Measurements from ENCODE around the gene SCN2B.

SCN2B gene

DNA sequence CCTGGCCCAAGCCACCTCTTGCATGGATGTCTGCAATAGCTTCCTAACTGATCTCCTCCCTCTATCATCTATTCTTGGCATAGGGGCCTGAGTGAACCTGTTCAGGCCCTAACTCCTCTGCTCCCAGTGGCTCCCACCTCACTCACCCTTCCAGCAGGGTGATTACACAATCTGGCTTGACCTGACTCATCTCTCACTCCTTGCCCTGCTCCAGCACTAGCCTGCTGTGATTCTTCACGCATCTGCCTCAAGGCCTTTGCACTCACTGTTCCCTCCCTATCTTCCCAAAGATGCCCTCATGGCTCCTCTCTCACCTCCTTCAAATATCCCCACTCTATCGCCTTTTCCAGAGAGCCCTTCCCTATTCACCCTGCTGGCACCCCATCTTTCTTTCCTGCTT, 34.4 kb downstream of the SCN2B start:
- H3K4me3 ChIP-seq (ENCODE audit: low read depth, low read length), result no peak overlapping the region

DNA sequence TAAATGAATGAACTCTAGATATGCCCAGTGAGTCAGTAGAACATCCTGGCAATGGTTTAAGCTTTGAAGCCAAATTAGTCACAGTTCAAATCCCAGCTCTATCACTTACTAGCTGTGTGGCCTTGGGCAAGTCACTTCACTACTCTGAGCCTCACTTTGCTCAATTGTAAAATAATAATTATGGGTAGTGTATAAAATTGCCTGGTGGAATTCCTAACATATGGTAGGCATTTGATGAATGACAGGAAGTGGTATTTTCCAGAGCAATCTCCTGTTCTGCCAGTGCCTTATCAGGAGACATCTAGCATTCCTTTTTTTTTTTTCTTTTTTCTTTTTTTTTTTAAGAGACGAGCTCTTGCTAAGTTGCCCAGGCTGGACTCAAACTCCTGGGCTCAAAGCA, 36.9 kb downstream of the SCN2B start:
- DNase-seq (ENCODE audit: low read depth), result no peak
- no peak overlapping the region for H3K4me3 ChIP-seq (ENCODE audit: low read depth, low read length)

More for the DNA sequence above, 34.4 kb downstream of the SCN2B start:
- no peak for DNase-seq (ENCODE audit: low read depth)

DNA sequence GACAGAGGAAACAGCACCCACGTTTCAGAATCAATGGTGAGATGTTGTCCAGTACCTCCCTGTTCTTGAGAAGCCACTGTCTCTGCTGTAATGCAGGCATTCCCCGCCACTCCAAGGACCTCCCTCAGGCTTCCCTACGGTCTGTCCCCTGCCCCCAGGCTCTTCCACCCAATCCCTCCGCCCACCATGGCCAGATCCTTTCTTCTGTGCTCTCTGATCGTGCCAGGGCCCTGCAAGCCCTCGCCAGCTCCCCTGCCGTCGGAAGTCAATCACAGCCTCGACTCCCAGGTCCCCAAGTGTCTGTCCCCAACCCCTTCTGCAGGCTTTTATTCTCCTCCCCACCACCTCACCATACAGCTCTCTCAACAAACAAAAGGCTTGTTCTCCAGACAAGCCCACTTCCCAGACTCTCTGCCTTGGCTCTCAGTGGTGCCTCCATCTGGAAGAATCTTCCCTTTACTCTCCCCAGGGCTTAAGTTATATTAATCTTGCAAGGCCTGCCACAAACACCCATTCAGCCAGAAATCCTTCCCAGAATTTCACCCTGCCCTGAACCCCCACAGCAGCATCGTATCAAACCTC, 37.5 kb downstream of the SCN2B start:
- DNase-seq (ENCODE audit: low read depth), result no peak

DNA sequence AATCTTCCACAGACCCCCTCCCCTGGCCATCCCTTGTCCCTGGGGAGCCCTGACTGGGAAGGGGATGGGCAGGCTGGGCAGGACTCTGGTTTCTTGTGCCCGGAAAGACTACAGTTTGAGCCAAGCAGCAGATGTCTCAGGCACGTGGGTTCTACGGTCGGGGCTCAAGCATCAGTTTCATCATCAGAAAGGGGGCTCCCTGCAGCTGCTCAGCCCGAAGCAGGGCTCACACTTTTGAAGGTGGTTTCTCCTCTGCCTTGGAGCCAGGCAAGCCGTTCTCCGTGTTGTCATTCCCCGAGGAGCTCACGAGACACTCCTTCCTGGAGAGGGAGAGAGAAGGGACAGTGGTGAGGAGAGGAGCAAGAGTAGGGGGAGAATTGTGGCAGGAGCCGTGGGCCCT, 39.6 kb downstream of the SCN2B start:
- no peak for DNase-seq (ENCODE audit: low read depth)
- no peak overlapping the region for H3K4me3 ChIP-seq (ENCODE audit: low read depth, low read length)

More for the DNA sequence above, 37.5 kb downstream of the SCN2B start:
- H3K4me3 ChIP-seq (ENCODE audit: low read depth, low read length), result no peak overlapping the region

DNA sequence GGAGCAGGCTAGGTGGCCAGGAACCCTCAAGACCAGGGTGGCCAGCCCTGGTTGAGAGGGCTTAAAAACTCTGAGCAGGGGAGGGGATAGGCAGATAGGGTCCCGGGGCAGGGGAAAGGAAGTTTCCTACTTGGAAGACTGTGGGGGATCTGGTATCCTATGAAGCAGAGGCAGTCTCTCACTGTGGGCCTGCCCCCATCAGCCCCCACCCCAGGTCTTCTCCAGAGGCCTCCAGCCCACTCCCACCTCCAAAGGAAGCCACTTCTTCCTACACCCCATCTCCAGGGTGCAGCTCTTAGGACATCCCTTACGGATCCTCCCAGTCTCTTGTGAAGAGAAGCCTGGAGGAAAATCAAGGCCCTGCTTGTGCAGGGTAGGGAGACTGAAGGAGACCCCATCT, 40.1 kb downstream of the SCN2B start:
- no peak overlapping the region for H3K4me3 ChIP-seq (ENCODE audit: low read depth, low read length)
- no peak for DNase-seq (ENCODE audit: low read depth)

DNA sequence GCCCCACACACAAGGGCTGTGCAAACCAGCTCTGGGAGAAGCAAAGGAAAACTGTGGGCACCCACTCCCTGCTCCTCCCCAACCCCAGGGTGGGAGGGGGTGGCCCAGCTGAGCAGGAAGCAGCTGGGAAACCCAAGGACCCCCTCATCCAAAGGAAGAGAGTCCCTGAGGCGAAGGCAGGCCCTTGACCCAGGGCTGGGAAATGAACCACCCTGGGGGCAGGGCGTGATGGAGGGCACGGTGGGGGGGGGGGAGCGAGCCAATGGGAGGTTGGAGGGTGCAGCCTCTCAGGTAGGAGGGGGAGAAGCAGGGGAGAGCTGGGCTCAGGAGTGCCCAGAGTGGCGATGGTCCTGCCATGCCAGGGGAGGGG, 40.7 kb downstream of the SCN2B start:
- no peak for DNase-seq (ENCODE audit: low read depth)
- H3K4me3 ChIP-seq (ENCODE audit: low read depth, low read length), result no peak overlapping the region

DNA sequence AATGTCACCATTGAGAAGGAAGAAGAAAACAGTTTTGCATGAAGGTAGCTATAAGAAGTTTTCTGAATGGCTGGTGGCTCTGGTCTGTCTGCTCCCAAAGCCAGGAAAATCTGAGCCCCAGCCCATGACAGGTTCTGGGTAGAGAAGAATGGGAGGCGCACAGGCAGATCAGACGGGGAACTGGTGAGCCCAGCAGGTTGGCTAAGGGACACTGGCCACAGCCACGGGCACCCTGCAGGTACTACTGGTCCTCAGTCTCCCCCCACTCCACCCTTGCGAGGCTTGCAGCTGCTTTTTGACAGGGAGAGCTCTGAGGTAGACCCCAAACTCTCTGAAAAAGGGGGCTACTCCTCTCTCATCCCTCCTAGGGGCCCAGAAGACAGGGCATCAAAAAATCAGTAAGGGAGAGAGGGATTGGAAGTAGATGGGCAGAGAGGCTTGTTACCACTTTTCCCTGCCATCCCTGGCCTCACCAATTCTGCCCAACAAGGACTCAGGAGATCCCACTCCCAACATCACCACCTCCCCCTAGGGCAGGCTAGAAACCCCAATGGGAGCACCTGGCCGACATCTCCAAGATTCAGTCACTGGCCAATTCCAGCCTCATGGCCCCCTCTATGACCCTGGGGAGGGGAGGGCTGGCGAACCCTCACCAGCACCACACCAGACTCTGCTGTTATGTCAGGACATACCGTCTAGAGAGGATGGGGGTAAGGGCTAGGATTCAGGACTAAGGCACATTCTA, 41.2 kb downstream of the SCN2B start:
- no peak for DNase-seq (ENCODE audit: low read depth)
- H3K4me3 ChIP-seq (ENCODE audit: low read depth, low read length), result no peak overlapping the region

DNA sequence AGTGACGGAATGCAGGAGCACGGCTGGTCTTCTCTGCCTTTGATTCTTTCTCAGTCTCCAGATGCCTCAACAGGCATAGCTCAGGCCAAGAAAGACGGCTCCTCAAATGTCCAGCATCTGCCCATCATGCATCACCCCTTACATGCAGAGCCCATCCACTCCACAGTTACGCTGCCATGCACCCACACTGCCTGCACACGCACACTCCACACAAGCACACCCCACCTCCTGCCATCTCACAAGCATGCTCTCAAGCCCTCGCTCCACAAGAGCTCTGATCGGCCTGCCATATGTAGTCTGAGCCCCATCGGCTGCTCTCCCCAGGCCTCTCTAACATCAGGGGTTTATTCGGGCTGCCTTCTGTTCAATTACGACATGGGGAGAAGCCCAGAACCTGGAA, 42.6 kb downstream of the SCN2B start:
- H3K4me3 ChIP-seq (ENCODE audit: low read depth, low read length), result no peak overlapping the region
- DNase-seq (ENCODE audit: low read depth), result no peak

DNA sequence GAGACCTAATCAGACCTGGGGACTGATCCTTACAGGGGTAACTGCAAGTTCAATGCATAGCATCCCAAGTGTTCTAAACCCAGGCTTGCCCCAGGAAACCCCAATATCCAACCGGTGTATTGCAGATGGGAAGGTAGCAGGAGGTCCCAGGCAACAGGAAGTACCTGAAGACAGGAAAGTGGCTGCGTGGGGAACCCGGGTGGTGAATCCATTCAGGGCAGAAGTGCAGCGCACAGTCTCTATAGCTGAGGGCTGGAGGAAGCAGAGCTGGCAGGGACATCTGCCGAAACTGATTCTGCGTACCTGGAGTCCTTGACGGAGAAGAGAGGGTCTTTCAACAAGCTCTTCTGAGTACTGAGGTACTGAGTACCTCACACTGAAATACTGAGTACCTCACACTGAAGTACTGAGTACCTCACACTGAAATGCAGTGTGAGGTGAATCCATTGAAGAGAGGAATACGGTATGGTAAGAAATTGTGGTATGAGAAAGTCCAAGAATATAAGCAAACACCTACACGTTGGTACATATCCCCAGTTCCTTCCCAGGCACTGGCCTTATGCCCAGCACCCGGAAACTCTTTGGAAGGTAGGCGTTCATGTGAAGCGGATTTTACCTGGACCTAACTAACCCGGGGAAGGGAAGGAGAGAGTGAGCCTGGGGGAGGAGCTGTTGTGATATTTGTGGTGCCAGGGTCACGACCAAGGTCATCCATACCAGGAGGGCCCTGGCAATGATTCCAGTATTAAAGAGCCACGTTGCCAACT, 43.9 kb downstream of the SCN2B start:
- H3K4me3 ChIP-seq (ENCODE audit: low read depth, low read length), result no peak overlapping the region
- no peak for DNase-seq (ENCODE audit: low read depth)

DNA sequence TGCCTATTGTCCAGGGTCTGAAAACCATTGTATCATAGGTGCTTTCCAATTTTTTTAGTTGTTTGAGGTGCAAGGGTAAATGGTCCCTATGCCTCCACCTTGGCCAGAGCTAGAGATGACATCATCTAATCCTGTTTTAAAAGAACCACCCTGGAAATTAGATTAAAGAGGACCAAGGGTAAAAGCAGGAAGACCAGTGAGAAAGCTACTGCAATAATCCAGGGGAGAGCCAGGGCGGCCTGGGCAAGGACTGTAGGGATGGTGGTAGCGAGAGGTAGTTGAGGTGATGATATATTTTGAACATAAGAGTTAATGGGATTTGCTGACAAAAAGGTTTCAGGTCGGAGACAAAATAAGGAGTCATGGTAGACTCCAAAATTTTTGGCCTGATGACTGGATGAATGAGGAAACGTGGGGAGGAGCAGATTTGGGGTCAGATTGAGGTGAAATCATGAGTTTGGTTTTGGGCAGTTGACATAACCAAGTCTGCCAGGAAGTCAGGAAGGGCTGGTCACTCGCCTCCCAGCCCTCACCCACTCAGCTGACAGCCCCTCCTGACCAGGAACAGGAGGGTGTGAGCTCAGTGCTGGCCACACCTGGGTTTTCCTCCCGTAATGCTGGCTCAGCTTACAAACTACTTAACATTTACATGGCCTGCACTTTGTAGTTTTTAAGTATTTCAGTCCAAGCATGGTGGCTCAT, 46.8 kb downstream of the SCN2B start:
- no peak overlapping the region for H3K4me3 ChIP-seq (ENCODE audit: low read depth, low read length)
- no peak for DNase-seq (ENCODE audit: low read depth)

DNA sequence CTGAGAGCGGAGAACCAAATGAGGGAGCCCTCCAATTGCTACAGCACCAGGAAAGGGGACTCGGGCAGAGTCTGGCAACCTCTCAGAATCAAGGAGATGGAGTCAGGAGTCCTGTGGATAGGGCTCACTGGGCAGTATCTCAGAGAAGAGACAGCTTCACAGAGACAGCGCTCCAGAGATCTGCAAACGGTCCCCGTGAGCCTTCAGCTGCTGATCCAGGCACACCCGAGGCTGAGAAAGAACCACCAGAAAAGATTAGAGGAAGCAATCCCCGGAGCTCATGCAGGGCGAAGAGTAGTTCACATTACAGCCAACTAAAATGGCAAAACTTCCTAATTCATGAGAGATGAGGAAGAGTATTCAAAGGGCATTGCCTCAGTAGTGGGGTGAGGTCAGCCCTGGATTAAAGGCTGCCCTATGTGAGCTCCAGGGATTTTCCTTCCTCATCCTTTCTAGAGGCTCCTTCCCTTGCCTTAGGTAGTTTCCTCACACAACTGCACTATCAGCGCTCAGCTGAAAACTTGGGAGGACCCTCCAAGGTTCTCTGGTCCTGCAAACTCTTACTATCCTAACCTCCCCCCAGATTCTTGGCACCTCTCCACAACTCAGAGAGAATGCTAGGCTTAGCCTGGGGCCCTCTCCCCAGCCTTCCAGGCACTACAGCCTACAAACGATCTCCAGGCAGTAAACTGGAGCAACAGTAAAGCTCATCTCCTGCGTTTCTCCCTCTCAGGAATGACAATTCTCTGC, 47.5 kb downstream of the SCN2B start:
- H3K4me3 ChIP-seq (ENCODE audit: low read depth, low read length), result no peak overlapping the region
- DNase-seq (ENCODE audit: low read depth), result no peak

DNA sequence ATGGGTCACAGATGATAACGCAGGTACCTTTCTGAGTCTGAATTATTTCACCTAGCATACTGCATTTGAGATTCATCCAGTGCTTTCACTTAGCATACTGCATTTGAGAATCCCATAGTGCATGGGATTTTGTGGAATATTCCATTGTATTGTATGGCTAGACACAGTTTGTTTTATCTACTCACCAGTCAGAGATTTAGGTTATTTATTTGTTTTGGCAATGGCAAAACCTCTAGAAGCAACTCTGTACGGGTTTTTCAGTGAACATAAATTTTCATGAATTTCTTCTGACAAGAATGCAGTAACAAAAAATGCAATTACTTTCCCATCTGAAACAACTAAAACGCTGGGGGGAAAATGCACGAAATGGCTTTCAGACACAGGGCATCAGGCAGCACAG, 48.1 kb downstream of the SCN2B start:
- H3K4me3 ChIP-seq (ENCODE audit: low read depth, low read length), result no peak overlapping the region

DNA sequence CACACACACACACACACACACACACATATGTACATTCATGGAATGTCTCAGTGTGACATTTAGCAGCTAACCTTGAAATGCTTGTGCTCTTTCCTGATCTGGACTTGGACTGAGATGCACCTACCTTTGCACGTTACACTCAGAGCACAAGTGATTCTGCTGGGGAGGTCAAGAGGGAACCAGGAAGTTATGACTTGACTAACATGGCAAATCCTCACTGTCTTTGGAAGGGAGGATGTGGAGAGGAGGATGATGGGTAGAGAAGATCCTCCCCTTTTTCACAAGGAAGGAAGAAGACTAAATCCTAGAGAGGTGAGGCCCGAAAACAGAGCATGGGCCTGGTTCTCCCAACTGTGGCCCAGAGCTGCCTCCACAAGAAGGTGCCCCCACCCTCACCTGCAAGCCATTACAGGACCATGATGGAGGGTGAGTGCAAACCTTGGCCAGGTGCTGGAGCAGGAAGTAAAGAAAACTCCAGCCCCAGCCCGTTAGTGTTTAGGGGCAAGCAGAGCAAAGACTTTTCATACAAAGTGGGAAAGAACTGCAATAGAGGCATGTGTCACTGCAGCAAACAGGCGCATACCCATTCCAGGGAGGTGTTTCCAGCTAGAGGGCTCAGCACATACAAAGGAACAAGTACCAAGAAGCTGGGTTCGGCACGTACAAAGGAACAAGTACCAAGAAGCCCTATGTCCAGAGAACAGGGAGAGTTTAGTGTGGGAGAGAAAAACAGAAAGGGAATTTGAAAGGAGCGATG, 50.2 kb downstream of the SCN2B start:
- no peak for DNase-seq (ENCODE audit: low read depth)
- H3K4me3 ChIP-seq (ENCODE audit: low read depth, low read length), result no peak overlapping the region

More for the DNA sequence above, 48.1 kb downstream of the SCN2B start:
- DNase-seq (ENCODE audit: low read depth), result no peak

DNA sequence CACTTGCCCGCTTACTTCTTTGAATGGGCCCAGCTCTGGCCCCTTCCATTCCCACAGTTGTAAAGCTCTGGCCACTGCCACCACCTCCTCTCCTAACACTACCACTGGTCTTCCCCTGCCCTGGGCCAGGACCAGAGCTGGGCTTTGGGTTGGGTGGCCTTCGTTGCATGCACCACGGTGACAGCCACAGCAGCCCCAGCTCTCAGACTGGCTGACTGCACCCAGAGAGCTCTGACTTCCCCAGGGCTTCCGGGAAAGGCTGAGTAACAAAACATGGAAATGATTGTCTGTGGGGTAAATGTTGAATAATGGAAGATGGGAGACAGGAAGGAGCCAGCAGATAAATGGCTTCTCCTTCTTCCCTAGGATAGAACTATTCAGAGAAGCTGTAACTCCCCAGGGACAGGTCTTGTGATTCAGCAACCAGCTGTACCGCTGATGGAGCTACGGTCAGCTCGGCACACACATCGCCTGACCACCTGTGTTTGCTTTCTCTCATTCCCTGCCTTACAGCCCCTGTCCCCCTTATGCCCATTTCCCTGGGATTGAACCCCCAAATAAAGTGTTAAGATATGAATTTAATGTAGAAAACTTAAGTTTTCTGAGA, 51.4 kb downstream of the SCN2B start:
- H3K4me3 ChIP-seq (ENCODE audit: low read depth, low read length), result no peak overlapping the region
- DNase-seq (ENCODE audit: low read depth), result no peak

DNA sequence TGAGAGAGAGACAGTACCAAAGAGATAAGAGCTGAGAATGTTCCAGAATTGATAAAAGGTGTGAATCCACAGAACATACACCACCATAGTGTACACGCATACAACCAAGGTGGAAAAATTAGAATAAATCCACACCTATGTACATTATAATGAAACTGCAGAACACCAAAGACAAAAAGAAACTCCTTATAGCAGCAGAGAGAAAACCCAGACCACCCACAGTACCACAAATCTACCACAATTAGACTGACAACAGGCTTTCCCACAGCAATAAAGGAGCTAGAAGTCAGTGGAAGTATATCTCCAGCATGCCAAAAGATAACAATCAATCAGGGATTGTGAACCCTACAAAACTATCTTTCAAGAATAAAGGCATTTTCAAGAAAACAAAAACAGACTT, 55.6 kb downstream of the SCN2B start:
- DNase-seq (ENCODE audit: low read depth), result no peak

DNA sequence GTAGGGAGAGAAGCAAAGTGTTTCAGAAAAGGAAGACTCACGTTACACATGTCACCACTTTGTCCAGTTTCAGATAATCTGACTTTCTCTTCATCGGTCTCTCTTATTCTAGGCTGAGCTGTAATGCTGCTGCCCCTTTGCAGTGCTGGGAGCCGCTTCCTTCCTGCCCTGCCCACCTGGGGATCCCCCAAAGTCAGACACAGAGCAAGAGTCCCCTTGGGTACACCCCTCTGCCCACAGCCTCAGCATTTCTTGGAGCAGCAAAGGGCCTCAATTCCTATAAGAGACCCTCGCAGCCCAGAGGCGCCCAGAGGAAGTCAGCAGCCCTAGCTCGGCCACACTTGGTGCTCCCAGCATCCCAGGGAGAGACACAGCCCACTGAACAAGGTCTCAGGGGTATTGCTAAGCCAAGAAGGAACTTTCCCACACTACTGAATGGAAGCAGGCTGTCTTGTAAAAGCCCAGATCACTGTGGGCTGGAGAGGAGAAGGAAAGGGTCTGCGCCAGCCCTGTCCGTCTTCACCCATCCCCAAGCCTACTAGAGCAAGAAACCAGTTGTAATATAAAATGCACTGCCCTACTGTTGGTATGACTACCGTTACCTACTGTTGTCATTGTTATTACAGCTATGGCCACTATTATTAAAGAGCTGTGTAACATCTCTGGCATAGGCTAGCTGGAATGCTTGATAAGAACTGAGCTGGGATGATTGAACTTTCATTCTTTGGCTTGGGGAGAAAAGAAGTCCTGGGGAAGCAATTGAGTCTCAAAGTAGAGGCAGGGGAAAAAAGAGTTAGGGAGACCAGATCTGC, 58.4 kb downstream of the SCN2B start:
- no peak overlapping the region for H3K4me3 ChIP-seq (ENCODE audit: low read depth, low read length)
- DNase-seq (ENCODE audit: low read depth), result no peak

More for the DNA sequence above, 55.6 kb downstream of the SCN2B start:
- no peak overlapping the region for H3K4me3 ChIP-seq (ENCODE audit: low read depth, low read length)

DNA sequence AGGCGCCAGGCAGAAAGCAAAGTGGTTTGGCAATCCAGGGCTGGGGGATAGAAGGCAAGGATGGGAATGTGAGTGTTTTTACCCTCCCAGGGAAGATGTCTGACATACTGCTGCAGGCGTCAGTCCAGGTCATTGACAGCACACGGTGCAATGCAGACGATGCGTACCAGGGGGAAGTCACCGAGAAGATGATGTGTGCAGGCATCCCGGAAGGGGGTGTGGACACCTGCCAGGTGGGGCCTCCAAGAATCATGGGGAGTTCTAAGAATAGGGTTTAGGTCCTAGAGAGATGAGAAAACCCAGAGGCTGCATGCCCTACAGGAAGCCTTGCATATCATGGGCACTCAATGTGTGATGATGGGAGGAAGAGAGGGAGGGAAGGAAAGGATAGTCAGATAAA, 61.4 kb downstream of the SCN2B start:
- no peak for DNase-seq (ENCODE audit: low read depth)

DNA sequence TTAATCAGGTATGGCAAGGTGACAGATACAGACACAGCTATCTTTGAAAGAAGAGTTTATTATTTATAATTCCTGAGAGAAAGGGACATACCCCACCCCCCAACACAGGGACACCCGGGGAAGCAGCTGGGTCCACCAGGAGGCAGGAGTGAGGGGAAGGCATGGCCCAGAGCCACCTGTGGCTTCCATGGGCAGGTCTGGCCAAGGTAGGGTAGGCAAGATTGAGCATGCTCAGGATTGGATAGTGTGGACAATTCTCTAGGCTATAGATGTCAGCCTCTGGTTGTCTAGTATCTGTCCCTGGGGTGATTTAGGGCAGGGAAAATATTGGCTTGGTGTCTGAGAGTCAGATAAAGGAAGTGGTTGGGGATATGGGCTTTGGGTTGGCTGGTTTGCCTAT, 62.2 kb downstream of the SCN2B start:
- no peak overlapping the region for H3K4me3 ChIP-seq (ENCODE audit: low read depth, low read length)
- DNase-seq (ENCODE audit: low read depth), result no peak

More for the DNA sequence above, 61.4 kb downstream of the SCN2B start:
- H3K4me3 ChIP-seq (ENCODE audit: low read depth, low read length), result no peak overlapping the region

Measured in skeletal muscle cell (primary cell).